NCI-H2107 treated with DMSO at 0.1 percent for 48 hours (cell line): ENCODE data around the gene POLR2J2.
"Not testable (repeated sequence)": the region's sequence is repeated elsewhere in the genome, so short reads cannot be mapped to it uniquely, and the experiment has no call there.

Source experiments
- DNase-seq: peaks from one replicate; lab custom pipeline; 2025; ENCODE audit not compliant: unreplicated experiment; lab: John Stamatoyannopoulos, UW

The POLR2J2 gene

DNA sequence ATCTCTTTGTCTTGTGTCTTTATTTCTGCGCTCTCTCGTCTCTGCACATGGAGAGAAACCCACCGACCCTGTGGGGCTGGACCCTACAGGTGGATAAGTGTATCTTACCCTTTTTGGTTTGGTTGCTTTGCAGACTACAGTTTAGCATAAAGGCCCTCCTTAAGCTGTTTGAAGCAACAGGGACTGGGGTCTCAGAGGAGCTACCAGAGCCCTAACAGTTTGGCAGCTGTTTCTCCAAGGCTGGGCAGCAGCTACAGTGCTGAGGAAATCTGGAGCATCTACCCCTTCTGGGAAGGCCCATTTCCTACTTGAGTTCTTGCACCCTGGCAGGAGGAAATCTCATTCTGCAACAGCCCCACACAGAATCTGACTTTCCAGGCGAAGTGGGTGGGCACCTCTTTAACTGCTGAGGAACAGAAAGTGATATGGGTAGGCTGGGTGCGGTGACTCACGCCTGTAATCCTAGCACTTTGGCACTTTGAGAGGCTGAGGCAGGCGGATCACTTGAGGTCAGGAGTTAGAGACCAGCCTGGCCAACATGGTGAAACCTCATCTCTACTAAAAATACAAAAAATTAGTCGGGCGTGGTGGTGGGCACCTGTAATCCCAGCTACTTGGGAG, 2.1 kb upstream of the POLR2J2 start:
- not testable (repeated sequence) for DNase-seq

DNA sequence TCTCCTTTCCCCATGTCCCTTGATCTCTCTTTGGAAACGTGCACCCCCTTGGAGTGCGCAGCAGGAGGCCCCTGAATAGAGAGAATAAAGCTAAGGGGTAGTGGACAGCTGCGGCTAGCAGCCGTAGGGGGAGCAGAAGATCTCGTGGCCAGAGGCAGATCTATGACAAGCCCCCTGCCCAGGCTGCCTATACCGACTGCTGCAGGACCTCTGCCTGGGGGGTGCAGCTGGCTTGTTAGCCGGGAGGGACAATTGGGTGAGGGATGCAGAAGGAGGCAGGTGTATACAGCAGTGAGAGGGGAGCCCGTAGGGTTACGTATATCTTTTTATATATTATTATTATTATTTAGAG, 469 bp upstream of the POLR2J2 start:
- DNase-seq: not testable (repeated sequence)

DNA sequence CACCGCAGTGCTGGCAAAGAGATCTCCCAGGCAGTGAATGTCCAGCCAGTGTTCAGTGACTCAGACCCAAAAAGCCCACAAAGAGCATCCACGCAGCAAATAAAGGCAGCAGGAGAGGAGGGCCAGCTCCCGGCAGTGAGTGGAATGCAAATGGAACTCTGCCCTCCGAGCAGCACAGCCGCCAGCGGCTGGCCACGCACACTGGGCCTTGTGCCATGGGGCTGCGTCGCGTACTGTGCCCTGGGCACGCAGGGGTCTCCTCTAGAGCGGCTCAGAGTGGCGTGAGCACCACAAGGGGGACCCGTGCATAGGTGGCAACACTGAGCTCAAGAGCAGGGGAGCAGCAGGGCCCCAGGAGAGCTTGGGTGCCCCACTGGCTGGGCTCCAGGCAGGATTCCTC, 3.9 kb downstream of the POLR2J2 start:
- not testable (repeated sequence) for DNase-seq

DNA sequence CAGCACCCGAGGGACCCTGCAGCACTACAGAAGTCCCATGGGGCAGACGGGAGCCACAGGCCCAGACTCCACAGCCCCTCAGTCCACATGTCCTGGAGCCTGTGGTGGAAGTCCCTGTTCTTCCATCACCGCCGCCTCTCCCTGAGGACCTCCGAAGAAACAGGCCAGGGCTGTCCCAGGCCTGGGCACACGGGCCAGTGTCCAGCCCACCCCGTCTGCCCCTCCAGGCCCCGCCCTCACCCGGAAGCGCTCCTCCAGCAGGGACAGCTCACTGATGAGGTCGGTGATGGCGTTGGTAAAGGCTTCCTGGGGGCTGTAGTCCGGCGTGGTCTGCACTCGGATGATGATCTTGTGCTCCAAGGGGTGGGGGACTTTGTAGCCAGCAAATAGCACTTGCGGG, 4.6 kb downstream of the POLR2J2 start:
- not testable (repeated sequence) for DNase-seq

DNA sequence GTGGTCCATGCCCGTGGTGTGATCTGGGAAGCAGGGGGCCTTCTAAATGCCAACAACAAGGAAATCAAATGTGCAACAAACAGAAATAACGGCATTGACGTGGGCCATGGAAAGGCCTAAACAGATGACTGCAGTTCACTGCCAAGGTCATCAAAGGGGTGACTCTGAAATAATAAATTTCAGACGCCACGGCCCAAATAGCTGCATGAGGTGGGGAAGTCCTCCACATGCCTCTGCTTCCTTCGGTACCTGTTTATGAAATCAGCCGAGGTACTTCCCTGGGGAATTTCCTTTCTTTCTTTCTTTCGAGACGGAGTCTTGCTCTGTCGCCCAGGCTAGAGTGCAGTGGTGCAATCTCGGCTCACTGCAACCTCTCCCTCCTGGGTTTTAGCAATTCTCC, 6.7 kb downstream of the POLR2J2 start:
- not testable (repeated sequence) for DNase-seq

DNA sequence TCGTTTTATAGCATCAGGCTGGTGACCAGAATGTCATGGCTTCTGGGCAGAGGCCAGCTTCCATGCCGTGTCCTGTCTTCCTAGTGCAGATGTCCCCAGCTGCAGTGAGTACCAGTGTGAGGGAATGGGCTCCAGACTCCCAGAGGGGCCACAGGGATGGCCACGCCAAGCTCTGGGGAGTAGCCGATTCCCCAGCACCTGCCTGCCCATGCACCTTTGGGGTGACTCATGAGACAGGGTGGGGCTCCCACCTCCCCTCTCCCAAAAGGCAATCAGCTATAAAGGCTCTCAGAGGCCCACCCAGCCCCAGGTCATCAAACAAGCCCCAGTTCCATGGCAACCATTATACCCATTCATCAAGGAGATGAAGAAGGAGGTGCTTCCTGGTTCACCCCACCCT, 21.5 kb downstream of the POLR2J2 start, which contains the start of gene SPDYE2B:
Gene SPDYE2B (plus strand): TSS at position 396 of the 400 bp plus-strand sequence. CDS start 2,030 bp downstream, outside the sequence.
- DNase-seq: not testable (repeated sequence)

DNA sequence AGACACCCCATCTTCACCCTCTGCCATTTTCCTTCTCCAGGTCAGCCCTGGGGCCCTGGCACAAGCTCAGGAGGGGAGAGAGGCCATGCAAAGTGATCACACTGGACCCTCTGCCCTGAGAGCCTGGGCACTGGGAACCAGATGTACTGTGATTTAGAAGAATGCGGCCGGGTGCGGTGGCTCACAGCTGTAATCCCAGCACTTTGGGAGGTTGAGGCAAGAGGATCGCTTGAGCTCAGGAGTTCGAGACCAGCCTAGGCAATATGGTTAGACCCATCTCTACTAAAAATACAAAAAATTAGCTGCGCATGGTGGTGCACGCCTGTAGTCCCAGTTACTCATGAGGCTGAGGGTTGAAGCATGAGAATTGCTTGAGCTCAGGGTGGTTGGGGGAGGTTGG, 23.6 kb downstream of the POLR2J2 start:
- not testable (repeated sequence) for DNase-seq

DNA sequence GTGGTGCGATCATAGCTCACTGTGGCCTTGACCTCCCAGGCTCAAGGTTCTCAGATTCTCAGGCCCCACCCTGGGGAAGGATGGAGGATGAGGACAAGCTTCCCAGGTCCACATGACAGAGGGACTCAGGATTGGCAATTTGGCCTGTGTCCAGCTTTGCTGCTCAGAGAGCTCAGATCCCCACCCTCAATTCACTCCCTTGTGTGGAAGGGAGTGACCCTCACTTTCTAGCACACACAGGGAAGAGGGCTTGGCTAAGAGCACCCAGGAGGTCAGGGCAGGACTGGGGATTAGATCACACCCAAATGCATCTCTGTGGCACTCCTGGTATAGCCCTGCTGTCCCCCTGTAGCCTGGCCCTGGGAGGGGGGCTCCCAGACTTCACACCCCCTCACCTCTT, 28.1 kb downstream of the POLR2J2 start:
- not testable (repeated sequence) for DNase-seq

DNA sequence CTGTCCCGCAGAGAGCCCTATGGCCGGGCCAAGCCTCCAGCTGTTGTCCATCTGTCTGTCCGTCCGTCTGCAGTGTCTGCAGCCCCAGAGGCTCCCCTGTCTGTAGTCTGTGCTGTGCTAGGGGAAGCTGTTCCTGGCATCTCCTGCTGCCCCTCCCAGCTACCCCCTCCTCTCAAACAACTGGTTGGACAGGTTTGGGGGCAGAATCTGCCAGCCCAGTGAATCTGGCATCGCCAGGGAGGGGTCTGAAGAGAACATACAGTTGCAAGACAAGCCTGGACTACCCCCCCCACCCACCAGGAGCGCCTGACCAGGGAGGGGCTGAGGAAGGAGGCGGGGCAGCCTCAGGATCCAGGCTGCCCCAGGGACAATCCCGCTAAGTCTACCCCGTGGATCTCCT, 28.8 kb downstream of the POLR2J2 start, which contains the start of gene UPK3BL1:
Gene UPK3BL1 (minus strand): TSS at position 101 of the 400 bp plus-strand sequence. CDS start 50 bp downstream, at position 51.
- not testable (repeated sequence) for DNase-seq

DNA sequence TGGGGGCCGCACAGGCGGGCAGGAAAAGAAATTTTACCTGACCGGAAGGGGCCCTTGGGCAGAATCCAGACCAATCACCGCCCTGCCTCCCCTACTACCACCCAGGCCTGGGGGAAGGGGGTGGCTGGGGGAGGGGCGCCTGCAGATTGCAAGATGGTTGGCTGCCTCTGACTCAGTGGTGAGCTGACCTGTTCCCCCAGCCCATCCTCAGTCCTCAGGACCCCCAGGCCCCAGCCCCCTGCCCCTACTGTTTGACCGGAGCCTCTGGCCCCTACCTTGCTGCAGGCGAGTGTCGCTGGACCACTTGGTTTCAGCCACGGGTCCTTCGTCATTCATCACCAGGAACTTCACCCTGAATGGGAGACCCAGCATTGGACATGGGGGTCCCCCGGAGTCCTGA, 32.6 kb downstream of the POLR2J2 start:
- not testable (repeated sequence) for DNase-seq

DNA sequence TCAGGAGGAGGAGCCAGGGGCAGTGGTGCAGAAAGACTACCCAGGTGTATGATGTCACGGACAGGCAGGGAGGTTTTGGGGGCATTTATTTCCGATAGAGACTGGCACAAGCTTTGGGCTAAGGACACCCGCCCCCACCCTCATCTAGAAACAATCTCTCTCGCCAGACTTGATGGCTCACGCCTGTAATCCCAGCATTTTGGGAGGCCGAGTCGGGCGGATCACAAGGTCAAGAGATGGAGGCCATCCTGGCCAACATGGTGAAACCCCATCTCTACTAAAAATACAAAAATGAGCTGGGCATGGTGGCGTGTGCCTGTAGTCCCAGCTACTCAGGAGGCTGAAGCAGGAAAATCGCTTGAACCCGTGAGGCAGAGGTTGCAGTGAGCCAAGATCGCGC, 34.5 kb downstream of the POLR2J2 start:
- not testable (repeated sequence) for DNase-seq

DNA sequence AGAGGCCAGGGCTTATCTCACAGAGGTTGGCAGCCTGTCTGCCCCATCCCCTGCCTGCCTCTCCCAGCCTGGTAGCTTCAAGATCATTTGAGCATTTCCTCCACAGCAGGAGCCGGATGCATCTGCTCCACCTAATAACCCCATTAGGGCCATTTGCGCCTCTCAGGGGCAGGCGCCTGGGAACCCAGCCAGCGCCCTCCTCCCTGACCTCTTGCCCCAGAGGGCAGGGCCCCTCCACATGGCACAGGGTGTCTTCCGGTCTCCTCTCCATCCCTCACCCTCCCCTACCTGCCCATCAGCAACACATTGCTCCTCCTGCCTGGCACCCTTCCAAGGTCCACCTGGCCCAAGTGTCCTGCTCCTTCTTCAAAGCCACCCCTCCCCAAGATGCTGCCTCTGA, 36.1 kb downstream of the POLR2J2 start:
- not testable (repeated sequence) for DNase-seq

DNA sequence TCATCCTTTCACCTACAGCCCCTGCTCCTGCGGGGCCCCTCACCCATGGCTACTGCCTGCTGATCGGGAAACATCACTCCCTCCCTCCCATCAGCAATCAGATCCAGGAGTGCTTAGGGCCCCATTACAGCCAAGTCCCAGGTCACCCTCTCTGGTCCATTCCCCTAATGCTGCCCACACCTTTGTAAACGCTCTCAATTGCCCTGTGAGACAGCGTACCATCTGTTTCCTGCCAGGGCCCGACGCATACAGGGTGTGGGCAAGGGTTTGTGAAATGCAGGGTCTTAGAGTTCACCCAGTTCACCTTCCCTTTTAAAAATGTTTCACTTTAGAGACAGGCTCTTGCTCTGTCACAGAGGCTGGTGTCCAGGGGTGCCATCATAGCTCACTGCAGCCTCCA, 37.2 kb downstream of the POLR2J2 start:
- not testable (repeated sequence) for DNase-seq

DNA sequence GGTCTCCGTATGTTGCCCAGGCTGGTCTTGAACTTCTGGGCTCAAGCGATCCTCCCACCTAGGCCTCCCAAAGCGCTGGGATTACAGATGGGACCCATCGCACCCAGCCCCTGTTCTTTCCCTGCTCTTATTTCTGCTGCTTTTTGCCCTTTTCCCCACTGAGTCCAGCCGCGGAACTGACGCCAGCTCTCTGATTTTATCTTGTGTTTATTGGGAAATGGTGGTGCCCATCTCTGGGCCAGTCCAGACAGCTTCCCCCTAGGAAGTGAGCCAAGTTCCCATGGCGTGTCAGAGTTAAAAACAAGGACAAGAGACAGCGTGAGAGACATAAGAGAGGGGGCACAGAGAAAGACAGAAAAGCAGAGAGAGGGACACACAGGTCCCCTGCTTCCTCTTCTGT, 40.8 kb downstream of the POLR2J2 start:
- DNase-seq: not testable (repeated sequence)

DNA sequence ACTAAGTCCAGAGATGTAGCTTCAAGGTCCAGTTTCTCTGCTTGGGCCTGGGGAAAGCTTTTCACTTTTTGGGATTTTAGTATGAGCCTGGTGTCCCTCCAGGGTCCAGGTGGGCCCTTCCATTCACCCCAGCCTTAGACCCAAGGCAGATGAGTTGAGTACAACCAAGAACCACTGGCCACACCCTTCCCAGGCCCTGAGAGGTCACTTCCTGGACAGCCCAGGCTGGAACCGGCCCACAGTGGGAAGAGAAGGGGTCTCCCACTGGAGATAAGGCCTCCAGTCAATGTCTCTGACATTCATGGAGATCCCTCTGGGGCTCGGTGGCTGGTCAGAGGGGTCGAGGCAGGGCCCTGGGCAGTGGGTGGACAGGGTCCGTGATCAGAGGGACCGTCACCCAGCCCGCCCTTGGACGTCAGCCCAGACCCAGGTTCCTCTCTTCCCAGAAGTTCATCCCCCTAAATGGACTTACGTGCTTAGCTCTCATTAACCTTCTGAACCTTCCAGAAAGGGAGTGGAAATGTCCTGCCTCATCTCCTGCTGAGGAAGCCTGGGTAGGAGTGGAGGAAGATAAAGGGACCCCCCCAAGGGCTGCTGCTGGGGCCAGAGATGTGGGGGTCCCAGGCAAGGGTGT, 44.1 kb downstream of the POLR2J2 start:
- DNase-seq: not testable (repeated sequence)

DNA sequence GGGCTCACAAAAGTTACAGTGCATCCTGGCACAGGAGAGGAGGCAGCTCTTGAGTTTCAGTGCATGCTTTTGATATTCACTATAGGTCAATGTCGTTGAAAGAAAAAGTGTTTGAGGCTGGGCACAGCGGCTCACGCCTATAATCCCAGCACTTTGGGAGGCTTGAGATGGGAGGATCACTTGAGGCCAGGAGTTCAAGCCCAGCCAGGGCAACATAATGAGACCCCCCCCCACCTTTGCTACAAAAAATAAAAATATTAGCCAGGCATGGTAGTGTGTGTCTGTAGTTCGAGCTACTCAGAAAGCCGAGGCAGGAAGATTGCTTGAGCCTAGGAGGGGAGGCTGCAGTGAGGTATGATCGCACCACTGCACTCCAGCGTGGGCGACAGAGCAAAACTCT, 53.3 kb downstream of the POLR2J2 start:
- DNase-seq: not testable (repeated sequence)

DNA sequence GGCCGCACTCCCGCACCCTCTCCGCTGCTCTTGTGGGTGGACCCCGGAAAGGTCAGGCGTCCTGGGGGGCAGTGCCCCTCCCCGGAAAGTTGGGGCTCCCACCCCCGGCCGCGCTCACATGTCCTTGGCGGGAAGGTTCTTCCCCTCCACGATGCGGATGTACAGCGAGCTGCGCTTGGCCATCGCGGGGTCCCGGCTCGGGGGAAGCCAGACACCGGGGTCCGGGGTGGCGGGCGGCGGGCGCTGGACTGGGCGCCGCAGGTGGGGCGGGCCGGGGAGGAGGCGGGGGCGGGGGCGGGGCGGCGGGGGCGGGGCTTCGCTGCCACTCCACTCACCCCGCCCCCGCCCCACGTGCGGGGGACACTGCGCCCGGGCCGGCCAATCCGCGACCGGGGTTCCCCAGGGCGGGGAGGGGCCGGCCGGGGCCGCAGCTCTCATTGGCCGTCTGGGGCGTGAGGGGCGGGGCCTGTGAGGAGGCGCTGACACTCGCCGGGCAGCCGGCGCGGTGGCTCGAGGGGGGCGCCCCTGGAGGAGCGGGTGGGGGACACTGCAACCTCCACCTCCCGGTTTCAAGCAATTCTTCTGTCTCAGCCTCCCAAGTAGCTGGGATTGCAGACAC, 54.8 kb downstream of the POLR2J2 start, which contains the start of gene RASA4:
Gene RASA4 (minus strand): TSS at position 250 of the 619 bp plus-strand sequence. CDS start 67 bp downstream, at position 183.
- DNase-seq: not testable (repeated sequence)
